Upper lobe of right lung (tissue), 1 donor: ENCODE data around the gene MLLT3. TPM values are rescaled to one million over a fixed set of nuclear protein-coding genes. Genes with fewer than 3 reads are reported as not detected.

ENCODE experiments used
- ATAC-seq: fragments of 200-7000 bp; cut with Tn5 transposase; one replicate; pipeline ENCODE4 v1.9.1; 2020; ENCODE audit warnings: mild to moderate bottlenecking, moderate library complexity
- DNase-seq: peaks from one replicate; pipeline ENCODE4 v3.0.0-alpha.2; 2020
- H3K27ac ChIP-seq: fragments of 200-600 bp; one replicate; pipeline ENCODE4 v1.8.0; 2022
- H3K27me3 ChIP-seq: fragments of 200-600 bp; one replicate; pipeline ENCODE4 v1.8.0; 2022; ENCODE audit warnings: mild to moderate bottlenecking
- H3K36me3 ChIP-seq: fragments of 200-600 bp; one replicate; pipeline ENCODE4 v1.8.0; 2022
- H3K4me1 ChIP-seq: fragments of 200-600 bp; one replicate; pipeline ENCODE4 v1.8.0; 2022
- H3K4me3 ChIP-seq: fragments of 200-600 bp; one replicate; pipeline ENCODE4 v1.8.0; 2022; ENCODE audit warnings: mild to moderate bottlenecking
- H3K9me3 ChIP-seq: fragments of 200-600 bp; one replicate; pipeline ENCODE4 v1.8.0; 2022
- CTCF ChIP-seq: fragments of 200-600 bp; IDR thresholded peaks from one replicate; pipeline ENCODE4 v1.8.0; 2022; ENCODE audit warnings: antibody characterized with exemption
- intact Hi-C: fragments of 100-400 bp; cut with DNase I; formaldehyde crosslinking; loops from one replicate; pipeline ENCODE4 v1.11.0; 2022
- total RNA-seq: library from RNA; stranded (reverse); fragmentation: NEBNext Ultra II Directional; extraction: Animal tissue kit (Norgen Biotek cat#: 25700); gene quantifications from one replicate; pipeline ENCODE4 v1.2.1, GENCODE V29; 2021
- donor health status: DM: no; HTN: yes; CAD: no; lungs with severe emphysema.

MLLT3 gene
- total RNA-seq, 1 donor from 2014 or later = 15.4 TPM

GRCh38 chr9:20390400-20390799 lies 231.9 kb downstream of the MLLT3 start:
- DNase-seq = no peak
- no peaks in the 10 kb centered on the region for H3K9me3 ChIP-seq
- H3K27me3 ChIP-seq = no peaks in the 10 kb centered on the region
- no peaks in the 10 kb centered on the region for H3K36me3 ChIP-seq
- TF ChIP-seq CTCF = no peak
- intact Hi-C loops = no loop called here
- no peak for ATAC-seq
- H3K4me1 ChIP-seq = no peaks in the 10 kb centered on the region
- H3K27ac ChIP-seq = no peak overlapping the region
- H3K4me3 ChIP-seq = no peak overlapping the region

- intact Hi-C loops = no loop called here
- Histone ChIP-seq H3K27ac (no peak overlapping the region), H3K4me1 (peaks cover 3% of the 10 kb centered on the region), H3K4me3 (no peak overlapping the region), H3K27me3 (no peaks in the 10 kb centered on the region), H3K36me3 (no peaks in the 10 kb centered on the region), H3K9me3 (no peaks in the 10 kb centered on the region)
- ATAC-seq (no peak), DNase-seq (no peak)
- TF ChIP-seq CTCF = no peak
Measured at GRCh38 chr9:20387062-20387461, 235.2 kb downstream of the MLLT3 start.

- DNase-seq (no peak), ATAC-seq (no peak)
- Histone ChIP-seq H3K4me3 (no peak overlapping the region), H3K27ac (no peak overlapping the region), H3K4me1 (peaks cover 3% of the 10 kb centered on the region), H3K9me3 (no peaks in the 10 kb centered on the region), H3K36me3 (no peaks in the 10 kb centered on the region), H3K27me3 (no peaks in the 10 kb centered on the region)
- intact Hi-C loops = no loop called here
- no peak for TF ChIP-seq CTCF
Measured at GRCh38 chr9:20384642-20385041, 237.7 kb downstream of the MLLT3 start.

GRCh38 chr9:20382460-20383071 lies 239.7 kb downstream of the MLLT3 start:
- no peaks in the 10 kb centered on the region for H3K9me3 ChIP-seq
- H3K4me3 ChIP-seq = no peak overlapping the region
- DNase-seq = no peak
- ATAC-seq = no peak
- H3K36me3 ChIP-seq = no peaks in the 10 kb centered on the region
- intact Hi-C loops = no loop called here
- H3K27ac ChIP-seq = no peak overlapping the region
- H3K4me1 ChIP-seq = peaks cover 3% of the 10 kb centered on the region
- no peak for TF ChIP-seq CTCF
- H3K27me3 ChIP-seq = no peaks in the 10 kb centered on the region

GRCh38 chr9:20380546-20380945 lies 241.8 kb downstream of the MLLT3 start:
- TF ChIP-seq CTCF = no peak
- no peak for ATAC-seq
- intact Hi-C loops = no loop called here

GRCh38 chr9:20379804-20380225 lies 242.5 kb downstream of the MLLT3 start:
- Histone ChIP-seq H3K4me1 (peaks cover 10% of the 10 kb centered on the region), H3K9me3 (no peaks in the 10 kb centered on the region), H3K27ac (no peak overlapping the region), H3K27me3 (no peaks in the 10 kb centered on the region), H3K4me3 (no peak overlapping the region), H3K36me3 (no peaks in the 10 kb centered on the region)
- DNase-seq (no peak), ATAC-seq (no peak)
- intact Hi-C loops = no loop called here
- no peak for TF ChIP-seq CTCF

More at GRCh38 chr9:20380546-20380945, 241.8 kb downstream of the MLLT3 start:
- no peak overlapping the region for H3K4me3 ChIP-seq
- no peaks in the 10 kb centered on the region for H3K9me3 ChIP-seq
- no peaks in the 10 kb centered on the region for H3K36me3 ChIP-seq
- H3K4me1 ChIP-seq = peaks cover 10% of the 10 kb centered on the region
- no peak overlapping the region for H3K27ac ChIP-seq
- DNase-seq = no peak
- no peaks in the 10 kb centered on the region for H3K27me3 ChIP-seq
